HepG2 (cell line): ENCODE results near the gene CD96. TPM values are rescaled to one million over a fixed set of nuclear protein-coding genes. Genes with fewer than 3 reads are reported as not detected.

Experiments
- ATAC-seq: fragments of 200-7000 bp; cut with Tn5 transposase; 3 replicates; pipeline ENCODE4 v1.9.1; 2020; ENCODE audit warnings: mild to moderate bottlenecking, moderate library complexity
- BruUV-seq: library from RNA; stranded (reverse); fragments of 400-500 nt; replicated peaks from 2 replicates; lab custom pipeline; 2021; lab: Mats Ljungman, UMichigan
- CTCF ChIA-PET: fragments of 300-600 bp; formaldehyde crosslinking; extraction: SDS; loops from one replicate; lab custom pipeline; 2021; ENCODE audit warnings: low total read pairs, inconsistent platforms, low intra/inter-chr PET ratio; lab: Yijun Ruan, JAX
- POLR2A ChIA-PET: fragments of 350-600 bp; sonication (Branson Sonifier 250); formaldehyde crosslinking; loops from one replicate; lab custom pipeline; 2020; ENCODE audit warnings: antibody characterized with exemption, inconsistent platforms; lab: Yijun Ruan, JAX
- DNase-seq: peaks from one replicate; pipeline ENCODE4 v3.0.0-alpha.2; 2015; ENCODE audit warnings: low spot score
- FAIRE-seq: peaks from 3 replicates; lab custom pipeline; 2011; peaks lifted over from hg19 to GRCh38; lab: Jason Lieb, UNC
- H2AFZ ChIP-seq: one replicate; pipeline ENCODE4 v1.6.1; 2011; ENCODE audit warnings: low read length, inconsistent platforms
- H3K27ac ChIP-seq: fragments of 300-600 bp; 3 replicates; pipeline ENCODE4 v1.8.0; 2011; ENCODE audit warnings: mixed run types, mild to moderate bottlenecking, mixed read lengths, low read length, inconsistent platforms; ENCODE audit not compliant: insufficient read depth; ENCODE audit errors: extremely low read length
- H3K27me3 ChIP-seq, 2 experiments: fragments of 200-600 bp in 1 of 2; 2 replicates in 1 of 2; 3 replicates in 1 of 2; pipeline versions ENCODE4 v1.6.0 to v1.8.0; 2011; ENCODE audit warnings: low read length in 2 of 2, mild to moderate bottlenecking in 2 of 2, moderate library complexity in 2 of 2, inconsistent platforms in 1 of 2; ENCODE audit not compliant: insufficient read depth in 2 of 2, control insufficient read depth in 1 of 2
- H3K36me3 ChIP-seq, 2 experiments: fragments of 200-600 bp in 1 of 2; replicated peaks in 1 of 2; 2 replicates in 1 of 2; 3 replicates in 1 of 2; pipeline versions ENCODE4 v1.5.1 to v1.8.0; 2011; ENCODE audit warnings: low read length in 2 of 2, inconsistent platforms in 1 of 2; ENCODE audit not compliant: insufficient read depth in 2 of 2, control insufficient read depth in 1 of 2
- H3K4me1 ChIP-seq: 2 replicates; pipeline ENCODE4 v1.5.1; 2012; ENCODE audit warnings: low read length, inconsistent platforms; ENCODE audit not compliant: insufficient read depth
- H3K4me2 ChIP-seq: 2 replicates; pipeline ENCODE4 v1.6.0; 2011; ENCODE audit warnings: low read depth, low read length, inconsistent platforms
- H3K4me3 ChIP-seq, 3 experiments: fragments of 200-600 bp in 1 of 3; sonication (generic), shearing (Covaris generic) in 1 of 3; replicated peaks in 1 of 3; 2 replicates each; pipeline ENCODE4 v1.5.1; 2011 to 2016; ENCODE audit warnings: low read length in 3 of 3, inconsistent platforms in 2 of 3, low read depth in 2 of 3, mild to moderate bottlenecking in 2 of 3, control low read depth in 1 of 3, mixed read lengths in 1 of 3; ENCODE audit not compliant: insufficient read depth in 1 of 3
- H3K79me2 ChIP-seq: one replicate; pipeline ENCODE4 v1.6.1; 2011; ENCODE audit warnings: low read length, inconsistent platforms; ENCODE audit not compliant: insufficient read depth
- H3K9ac ChIP-seq: 2 replicates; pipeline ENCODE4 v1.6.0; 2011; ENCODE audit warnings: mild to moderate bottlenecking, low read depth, low read length, inconsistent platforms; ENCODE audit not compliant: insufficient read depth
- H3K9me3 ChIP-seq: 2 replicates; pipeline ENCODE4 v1.5.1; 2012; ENCODE audit warnings: mild to moderate bottlenecking, low read length
- H4K20me1 ChIP-seq: 2 replicates; pipeline ENCODE4 v1.6.0; 2011; ENCODE audit warnings: inconsistent platforms, mild to moderate bottlenecking, low read length, moderate library complexity; ENCODE audit not compliant: insufficient read depth
- CTCF ChIP-seq: sonication (generic); formaldehyde crosslinking; IDR thresholded peaks from 2 replicates; pipeline ENCODE4 v1.5.0; 2020; ENCODE audit warnings: mild to moderate bottlenecking, missing genetic modification reagents, moderate library complexity
- HNF1B ChIP-seq: sonication (generic); formaldehyde crosslinking; IDR thresholded peaks from 2 replicates; pipeline ENCODE4 v1.5.1; 2020; ENCODE audit warnings: mild to moderate bottlenecking, moderate library complexity, missing genetic modification reagents
- THYN1 ChIP-seq: sonication (generic); formaldehyde crosslinking; IDR thresholded peaks from 2 replicates; pipeline ENCODE4 v1.8.1; 2023; ENCODE audit warnings: low read depth, mild to moderate bottlenecking, moderate library complexity, missing genetic modification reagents, borderline replicate concordance
- YEATS2 ChIP-seq: sonication (generic); formaldehyde crosslinking; IDR thresholded peaks from 2 replicates; pipeline ENCODE4 v1.4.0; 2020; ENCODE audit warnings: missing genetic modification reagents, borderline replicate concordance
- ZNF7 ChIP-seq: IDR thresholded peaks from 2 replicates; pipeline ENCODE4 v1.6.1; 2016; ENCODE audit warnings: missing biosample characterization, missing genetic modification reagents
- WGBS: methylation state at CpG from one replicate; pipeline ENCODE4 v1.1.6; 2017; ENCODE audit warnings: low lambda C conversion rate; 5-methylcytosine and 5-hydroxymethylcytosine counted together
- in situ Hi-C: cut with HindIII; loops from 2 replicates; pipeline ENCODE4 v1.10.0; 2017; ENCODE audit warnings: low pct_unique_long_range_greater_than_20kb; ENCODE audit not compliant: extremely low pct_ligation_motif_present
- intact Hi-C: fragments of 100-400 bp; cut with micrococcal nuclease; formaldehyde crosslinking; loops from one replicate; pipeline ENCODE4 v1.10.0; 2022; ENCODE audit not compliant: unreplicated experiment
- polyA plus RNA-seq, 8 experiments: library from polyadenylated mRNA; depleted of rRNA in 3 of 8; stranded (reverse) in 7 of 8; unstranded in 1 of 8; fragments of >200 nt; fragmentation: Illumina TruSeq in 4 of 8; extraction: Trizol in 4 of 8; gene quantifications; 2 replicates each; pipeline versions ENCODE4 v1.2.1 to v1.2.3, GENCODE V29; 2011 to 2016; ENCODE audit warnings: low read depth in 4 of 8, missing spikeins in 1 of 8, mixed read lengths in 1 of 8; ENCODE audit not compliant: insufficient read depth in 1 of 8
- total RNA-seq, 5 experiments: library from RNA; depleted of rRNA; stranded (reverse); fragments of >200 nt; fragmentation: Illumina TruSeq; extraction: Trizol; gene quantifications; 2 replicates each; pipeline ENCODE4 v1.2.3, GENCODE V29; 2016; ENCODE audit warnings: low read depth in 1 of 5

The CD96 gene
- total and polyA plus RNA-seq, 2 of the 13 experiments (the other 11 are each of a cell fraction or from before 2014, with no cell fraction given) = not detected

GRCh38 chr3:111570404-111571030 is 28.5 kb downstream of the CD96 start:
- FAIRE-seq = no peak
- H2AFZ ChIP-seq = no peak overlapping the region
- no peak for ATAC-seq
- ChIA-PET CTCF (no interaction called here), POLR2A (no interaction called here)
- no peaks in the 10 kb centered on the region for H3K27me3 ChIP-seq
- in situ Hi-C loops (no loop called here), intact Hi-C loops (loop anchor here (10.0 kb wide), 1 partner anchor 444 kb away; no protein-coding TSS in a partner anchor)
- H3K4me3 ChIP-seq = no peak overlapping the region
- H3K27ac ChIP-seq = no peak overlapping the region
- H3K79me2 ChIP-seq = no peaks in the 10 kb centered on the region
- H3K36me3 ChIP-seq = no peaks in the 10 kb centered on the region
- DNase-seq = no peak
- WGBS = 63% methylated on average over 6 of the region's 12 CpGs
- no peak for TF ChIP-seq ZNF7 (CRISPR knock-in tag)
- no peak for TF ChIP-seq THYN1 (CRISPR knock-in tag)
- 0 out of 2 replicates have a peak, but pooled peaks have one; percentile 6 for TF ChIP-seq CTCF
- no peaks in the 10 kb centered on the region for H4K20me1 ChIP-seq
- BruUV-seq = no TSS peak
- H3K4me2 ChIP-seq = no peak overlapping the region
- no peaks in the 10 kb centered on the region for H3K9me3 ChIP-seq
- no peaks in the 10 kb centered on the region for H3K4me1 ChIP-seq
- H3K9ac ChIP-seq = no peak overlapping the region

GRCh38 chr3:111571282-111571681 is 29.3 kb downstream of the CD96 start:
- TF ChIP-seq HNF1B (CRISPR knock-in tag) (no peak), YEATS2 (no peak)
- Histone ChIP-seq H2AFZ (no peak overlapping the region), H3K9me3 (no peaks in the 10 kb centered on the region), H3K27me3 (no peaks in the 10 kb centered on the region), H3K4me3 (no peak overlapping the region), H3K36me3 (no peaks in the 10 kb centered on the region), H3K9ac (no peak overlapping the region), H3K4me2 (no peak overlapping the region), H3K27ac (no peak overlapping the region), H3K4me1 (no peaks in the 10 kb centered on the region), H4K20me1 (no peaks in the 10 kb centered on the region), H3K79me2 (no peaks in the 10 kb centered on the region)
- POLR2A ChIA-PET = no interaction called here
- no TSS peak for BruUV-seq
- DNase-seq (no peak), FAIRE-seq (no peak), ATAC-seq (no peak)
- in situ Hi-C loops = no loop called here
- intact Hi-C loops = loop anchor here (10.0 kb wide), 1 partner anchor 444 kb away; no protein-coding TSS in a partner anchor
- CTCF ChIA-PET = no interaction called here
- WGBS = 48% methylated on average over 1 of the region's 1 CpG
